EH (cell line): ENCODE results near the gene C1QC.

Experiments used
- DNase-seq: peaks from one replicate; pipeline ENCODE4 v3.0.0-alpha.2; 2015; ENCODE audit warnings: low read depth

The C1QC gene

DNA sequence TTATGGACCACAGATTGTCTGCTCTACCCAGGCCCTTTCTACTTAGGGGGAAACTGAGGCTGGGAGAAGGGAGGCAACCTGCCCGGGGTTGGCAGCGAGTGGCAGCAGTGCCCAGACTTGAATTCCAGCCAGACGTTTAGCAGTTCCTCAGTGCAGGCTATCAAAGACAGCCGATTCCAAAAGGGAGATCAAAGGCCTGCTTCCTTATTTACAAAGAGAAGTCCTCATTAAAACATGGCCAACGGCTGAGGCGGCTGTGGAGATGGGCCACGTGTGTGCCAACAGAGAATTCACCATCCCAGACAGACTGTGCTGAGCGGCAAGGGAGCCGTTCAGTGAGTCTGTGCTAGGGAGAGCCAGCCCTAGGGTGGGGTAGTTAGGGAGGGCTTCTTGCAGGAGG lies 37.3 kb downstream of the C1QC start:
- DNase-seq: no peak

DNA sequence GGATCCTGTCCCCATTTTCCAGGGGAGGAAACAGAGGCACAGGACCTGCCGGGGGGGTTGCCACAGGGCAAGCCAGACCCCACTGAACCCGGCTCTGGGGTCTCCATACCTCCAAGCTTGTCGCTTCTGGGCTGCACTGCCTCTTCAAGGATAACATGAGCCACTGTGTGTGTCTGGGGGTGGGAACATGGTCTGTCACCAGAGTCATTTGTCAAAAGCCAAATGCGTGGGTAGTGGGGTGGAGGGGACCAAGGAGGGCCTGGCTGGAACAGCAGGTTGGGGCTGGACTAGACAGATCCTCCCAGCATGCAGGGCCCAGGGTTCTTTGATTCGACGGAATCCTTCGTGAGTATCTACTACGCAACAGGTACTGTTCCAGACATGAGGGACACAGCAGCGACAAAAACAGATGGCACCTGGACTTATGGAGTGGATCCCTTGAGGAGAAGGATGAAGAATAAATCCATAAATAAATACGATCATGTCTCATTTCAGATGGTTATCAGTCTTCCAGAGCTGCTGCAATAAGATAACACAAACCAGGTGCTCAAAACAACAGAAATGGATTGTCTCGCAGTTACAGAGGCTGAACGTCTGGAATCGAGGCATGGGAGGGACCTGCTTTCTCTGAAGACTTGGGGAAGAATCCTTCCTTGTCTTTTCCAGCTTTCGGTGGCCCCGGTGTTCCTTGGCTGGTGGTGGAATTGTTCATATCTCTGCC lies 38.3 kb downstream of the C1QC start:
- DNase-seq: no peak

DNA sequence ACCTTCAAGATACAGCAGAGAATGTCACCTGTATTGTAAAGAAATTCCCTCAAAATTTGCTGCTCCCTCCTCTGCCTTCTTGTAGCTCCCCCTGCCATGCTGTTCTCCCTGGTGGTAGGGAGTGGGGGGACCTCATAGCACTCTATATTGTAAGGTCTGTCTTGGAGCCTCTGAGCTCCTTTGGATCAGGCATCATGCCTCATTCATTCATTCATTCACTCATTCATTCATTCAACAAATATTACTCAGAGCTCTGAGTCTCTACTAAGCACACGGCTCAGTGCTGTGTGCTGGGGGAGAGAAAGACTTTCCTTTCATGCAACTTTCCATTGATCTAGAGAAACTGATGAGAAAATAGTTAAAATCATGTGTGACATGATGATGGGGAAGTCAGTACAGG lies 40.1 kb downstream of the C1QC start:
- DNase-seq: no peak

DNA sequence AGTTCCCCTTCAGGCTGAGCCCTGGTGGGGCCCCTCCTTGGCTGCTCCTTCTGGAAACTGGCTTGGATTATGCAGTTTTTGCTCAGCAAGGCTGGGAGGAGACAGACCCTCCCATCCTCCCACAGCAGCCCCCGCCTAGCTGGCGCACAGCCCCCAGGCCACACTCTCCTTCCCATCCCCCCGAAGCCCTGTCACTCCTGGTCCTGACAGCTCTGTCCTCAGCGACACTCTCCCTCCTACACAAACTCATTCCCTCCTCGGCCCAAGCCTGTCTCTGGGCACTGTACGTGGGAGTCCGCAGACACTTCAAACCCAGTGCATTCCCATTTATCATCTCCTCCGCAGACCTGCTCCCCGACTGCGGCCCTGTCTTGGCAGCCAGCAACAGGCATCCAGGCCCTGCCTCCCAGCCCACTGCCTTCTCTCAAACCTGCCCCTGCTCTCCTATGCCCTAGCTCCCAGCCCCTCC lies 42.2 kb downstream of the C1QC start:
- DNase-seq: no peak

- DNase-seq: no peak
Measured at GRCh38 chr1:22687191-22687590, 43.8 kb downstream of the C1QC start.

DNA sequence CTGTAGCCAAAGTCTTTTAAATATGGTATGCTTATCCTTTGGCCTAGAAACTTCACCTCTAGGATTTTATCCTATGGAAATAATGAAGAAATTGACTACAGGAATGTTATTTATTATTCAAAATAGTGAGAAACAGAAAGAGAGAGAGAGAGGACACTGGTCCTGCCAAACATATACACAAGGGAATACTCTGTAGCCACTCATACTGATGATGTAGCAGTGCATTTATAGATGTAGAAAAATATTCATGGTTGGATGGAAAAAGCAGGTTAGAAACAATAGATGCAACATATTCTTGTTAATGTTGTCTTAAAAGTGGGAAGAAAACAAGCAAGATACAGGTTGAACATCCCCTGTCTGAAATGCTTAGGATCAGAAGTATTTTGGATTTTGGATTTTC lies 45.0 kb downstream of the C1QC start:
- DNase-seq: no peak

GRCh38 chr1:22689505-22689904 lies 46.1 kb downstream of the C1QC start:
- peak; percentile 93 for DNase-seq

- no peak for DNase-seq
Measured at GRCh38 chr1:22691031-22691753, 47.8 kb downstream of the C1QC start.

- DNase-seq: no peak
Measured at GRCh38 chr1:22694172-22694571, 50.7 kb downstream of the C1QC start.

- no peak for DNase-seq
Measured at GRCh38 chr1:22696610-22697009, 53.2 kb downstream of the C1QC start.
